Vagina (tissue), 2 donors: ENCODE measurements around the gene KNSTRN.

Experiments
- CTCF ChIP-seq, 3 experiments: fragments of 450-650 bp in 2 of 3; fragments of 200-600 bp in 1 of 3; sonication (generic) in 1 of 3; IDR thresholded peaks; one replicate each; pipeline ENCODE4 v1.5.1; 2017 to 2019; ENCODE audit warnings: antibody characterized with exemption in 3 of 3, mild to moderate bottlenecking in 2 of 3, moderate library complexity in 2 of 3
- POLR2A ChIP-seq, 2 donors: fragments of 450-650 bp; IDR thresholded peaks; one replicate each; pipeline ENCODE4 v1.6.1; 2017; ENCODE audit warnings: antibody characterized with exemption in 2 of 2, mild to moderate bottlenecking in 2 of 2, moderate library complexity in 2 of 2

- TF ChIP-seq CTCF (IDR thresholded peaks at IDR 0.05) (no peak), POLR2A (IDR thresholded peaks at IDR 0.05) (no peak)
Measured at GRCh38 chr15:40334941-40335795, 47.4 kb upstream of the KNSTRN start.
